ENCODE results near the gene JCAD. TPM values are rescaled to one million over a fixed set of nuclear protein-coding genes. Genes with fewer than 3 reads are reported as not detected.

Gene JCAD
- total and polyA plus RNA-seq, 2 experiments from 2014 or later: 0.78 to 2.1 TPM

- Histone ChIP-seq H3K9me2 (ENCODE audit: insufficient read depth) (no peaks in the 10 kb centered on the region), H4K20me1 (replicated peaks; ENCODE audit: insufficient read depth) (no peaks in the 10 kb centered on the region), H3K4me3 (no peak overlapping the region), H3K4me2 (no peak overlapping the region), H3K27ac (ENCODE audit: low read depth) (no peak overlapping the region), H2AFZ (no peak overlapping the region), H3F3A (replicated peaks; ENCODE audit: low read depth) (no peaks in the 10 kb centered on the region), H3K4me1 (ENCODE audit: insufficient read depth) (no peaks in the 10 kb centered on the region), H3K27me3 (ENCODE audit: insufficient read depth) (no peaks in the 10 kb centered on the region), H3K79me2 (replicated peaks; ENCODE audit: insufficient read depth) (no peaks in the 10 kb centered on the region), H3K36me3 (ENCODE audit: insufficient read depth) (no peaks in the 10 kb centered on the region)
- Mint-ChIP-seq H3K36me3 (ENCODE audit: low read depth) (no peaks in the 10 kb centered on the region), H3K4me3 (no peak overlapping the region), H3K27ac (no peak overlapping the region), H3K4me1 (peaks cover 7% of the 10 kb centered on the region; the same call in 2 of the 3 replicates), H3K27me3 (ENCODE audit: insufficient read depth, low read depth, poor library complexity) (peaks cover 5% of the 10 kb centered on the region), H3K9me3 (no peaks in the 10 kb centered on the region)
- DNase-seq (ENCODE audit: low spot score) (no peak), ATAC-seq (no peak)
- no peak for TF ChIP-seq POLR2AphosphoS5 (IDR thresholded peaks at IDR 0.05; ENCODE audit: low read depth)
- no peak for TF ChIP-seq JUNB (IDR thresholded peaks at IDR 0.05; ENCODE audit: unreplicated experiment)
- TF ChIP-seq ZNF331 (CRISPR knock-in tag; IDR thresholded peaks at IDR 0.05; ENCODE audit: low read depth): no peak
Measured at GRCh38 chr10:30017966-30018365, 41.4 kb downstream of the JCAD start.

- peak overlapping the region; percentile 19; the same call in 1 of the 2 replicates for H3K27ac Mint-ChIP-seq
- TF ChIP-seq EZH2 (IDR thresholded peaks at IDR 0.05; ENCODE audit: low read depth, unreplicated experiment): no peak
- TF ChIP-seq, protein P1, sequence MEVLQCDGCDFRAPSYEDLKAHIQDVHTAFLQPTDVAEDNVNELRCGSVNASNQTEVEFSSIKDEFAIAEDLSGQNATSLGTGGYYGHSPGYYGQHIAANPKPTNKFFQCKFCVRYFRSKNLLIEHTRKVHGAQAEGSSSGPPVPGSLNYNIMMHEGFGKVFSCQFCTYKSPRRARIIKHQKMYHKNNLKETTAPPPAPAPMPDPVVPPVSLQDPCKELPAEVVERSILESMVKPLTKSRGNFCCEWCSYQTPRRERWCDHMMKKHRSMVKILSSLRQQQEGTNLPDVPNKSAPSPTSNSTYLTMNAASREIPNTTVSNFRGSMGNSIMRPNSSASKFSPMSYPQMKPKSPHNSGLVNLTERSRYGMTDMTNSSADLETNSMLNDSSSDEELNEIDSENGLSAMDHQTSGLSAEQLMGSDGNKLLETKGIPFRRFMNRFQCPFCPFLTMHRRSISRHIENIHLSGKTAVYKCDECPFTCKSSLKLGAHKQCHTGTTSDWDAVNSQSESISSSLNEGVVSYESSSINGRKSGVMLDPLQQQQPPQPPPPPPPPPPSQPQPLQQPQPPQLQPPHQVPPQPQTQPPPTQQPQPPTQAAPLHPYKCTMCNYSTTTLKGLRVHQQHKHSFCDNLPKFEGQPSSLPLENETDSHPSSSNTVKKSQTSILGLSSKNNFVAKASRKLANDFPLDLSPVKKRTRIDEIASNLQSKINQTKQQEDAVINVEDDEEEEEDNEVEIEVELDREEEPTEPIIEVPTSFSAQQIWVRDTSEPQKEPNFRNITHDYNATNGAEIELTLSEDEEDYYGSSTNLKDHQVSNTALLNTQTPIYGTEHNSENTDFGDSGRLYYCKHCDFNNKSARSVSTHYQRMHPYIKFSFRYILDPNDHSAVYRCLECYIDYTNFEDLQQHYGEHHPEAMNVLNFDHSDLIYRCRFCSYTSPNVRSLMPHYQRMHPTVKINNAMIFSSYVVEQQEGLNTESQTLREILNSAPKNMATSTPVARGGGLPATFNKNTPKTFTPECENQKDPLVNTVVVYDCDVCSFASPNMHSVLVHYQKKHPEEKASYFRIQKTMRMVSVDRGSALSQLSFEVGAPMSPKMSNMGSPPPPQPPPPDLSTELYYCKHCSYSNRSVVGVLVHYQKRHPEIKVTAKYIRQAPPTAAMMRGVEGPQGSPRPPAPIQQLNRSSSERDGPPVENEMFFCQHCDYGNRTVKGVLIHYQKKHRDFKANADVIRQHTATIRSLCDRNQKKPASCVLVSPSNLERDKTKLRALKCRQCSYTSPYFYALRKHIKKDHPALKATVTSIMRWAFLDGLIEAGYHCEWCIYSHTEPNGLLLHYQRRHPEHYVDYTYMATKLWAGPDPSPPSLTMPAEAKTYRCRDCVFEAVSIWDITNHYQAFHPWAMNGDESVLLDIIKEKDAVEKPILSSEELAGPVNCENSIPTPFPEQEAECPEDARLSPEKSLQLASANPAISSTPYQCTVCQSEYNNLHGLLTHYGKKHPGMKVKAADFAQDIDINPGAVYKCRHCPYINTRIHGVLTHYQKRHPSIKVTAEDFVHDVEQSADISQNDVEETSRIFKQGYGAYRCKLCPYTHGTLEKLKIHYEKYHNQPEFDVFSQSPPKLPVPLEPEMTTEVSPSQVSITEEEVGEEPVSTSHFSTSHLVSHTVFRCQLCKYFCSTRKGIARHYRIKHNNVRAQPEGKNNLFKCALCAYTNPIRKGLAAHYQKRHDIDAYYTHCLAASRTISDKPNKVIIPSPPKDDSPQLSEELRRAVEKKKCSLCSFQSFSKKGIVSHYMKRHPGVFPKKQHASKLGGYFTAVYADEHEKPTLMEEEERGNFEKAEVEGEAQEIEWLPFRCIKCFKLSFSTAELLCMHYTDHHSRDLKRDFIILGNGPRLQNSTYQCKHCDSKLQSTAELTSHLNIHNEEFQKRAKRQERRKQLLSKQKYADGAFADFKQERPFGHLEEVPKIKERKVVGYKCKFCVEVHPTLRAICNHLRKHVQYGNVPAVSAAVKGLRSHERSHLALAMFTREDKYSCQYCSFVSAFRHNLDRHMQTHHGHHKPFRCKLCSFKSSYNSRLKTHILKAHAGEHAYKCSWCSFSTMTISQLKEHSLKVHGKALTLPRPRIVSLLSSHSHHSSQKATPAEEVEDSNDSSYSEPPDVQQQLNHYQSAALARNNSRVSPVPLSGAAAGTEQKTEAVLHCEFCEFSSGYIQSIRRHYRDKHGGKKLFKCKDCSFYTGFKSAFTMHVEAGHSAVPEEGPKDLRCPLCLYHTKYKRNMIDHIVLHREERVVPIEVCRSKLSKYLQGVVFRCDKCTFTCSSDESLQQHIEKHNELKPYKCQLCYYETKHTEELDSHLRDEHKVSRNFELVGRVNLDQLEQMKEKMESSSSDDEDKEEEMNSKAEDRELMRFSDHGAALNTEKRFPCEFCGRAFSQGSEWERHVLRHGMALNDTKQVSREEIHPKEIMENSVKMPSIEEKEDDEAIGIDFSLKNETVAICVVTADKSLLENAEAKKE (CRISPR knock-in tag; IDR thresholded peaks at IDR 0.05): no peak
- no peak for TF ChIP-seq JUNB (IDR thresholded peaks at IDR 0.05; ENCODE audit: unreplicated experiment)
- TF ChIP-seq EZH2phosphoT487 (IDR thresholded peaks at IDR 0.05; ENCODE audit: unreplicated experiment): no peak
- no peak for TF ChIP-seq POLR2AphosphoS5 (IDR thresholded peaks at IDR 0.05; ENCODE audit: low read depth)
- no peak for TF ChIP-seq ZNF331 (CRISPR knock-in tag; IDR thresholded peaks at IDR 0.05; ENCODE audit: low read depth)
- no peak for TF ChIP-seq STAT1 (IDR thresholded peaks at IDR 0.05; ENCODE audit: unreplicated experiment)
- TF ChIP-seq, protein P2, sequence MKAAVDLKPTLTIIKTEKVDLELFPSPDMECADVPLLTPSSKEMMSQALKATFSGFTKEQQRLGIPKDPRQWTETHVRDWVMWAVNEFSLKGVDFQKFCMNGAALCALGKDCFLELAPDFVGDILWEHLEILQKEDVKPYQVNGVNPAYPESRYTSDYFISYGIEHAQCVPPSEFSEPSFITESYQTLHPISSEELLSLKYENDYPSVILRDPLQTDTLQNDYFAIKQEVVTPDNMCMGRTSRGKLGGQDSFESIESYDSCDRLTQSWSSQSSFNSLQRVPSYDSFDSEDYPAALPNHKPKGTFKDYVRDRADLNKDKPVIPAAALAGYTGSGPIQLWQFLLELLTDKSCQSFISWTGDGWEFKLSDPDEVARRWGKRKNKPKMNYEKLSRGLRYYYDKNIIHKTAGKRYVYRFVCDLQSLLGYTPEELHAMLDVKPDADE (IDR thresholded peaks at IDR 0.05): no peak
- TF ChIP-seq NANOG (IDR thresholded peaks at IDR 0.05; ENCODE audit: borderline replicate concordance): no peak
- TF ChIP-seq ZNF114 (CRISPR knock-in tag; IDR thresholded peaks at IDR 0.05): no peak
- TF ChIP-seq, protein P3, sequence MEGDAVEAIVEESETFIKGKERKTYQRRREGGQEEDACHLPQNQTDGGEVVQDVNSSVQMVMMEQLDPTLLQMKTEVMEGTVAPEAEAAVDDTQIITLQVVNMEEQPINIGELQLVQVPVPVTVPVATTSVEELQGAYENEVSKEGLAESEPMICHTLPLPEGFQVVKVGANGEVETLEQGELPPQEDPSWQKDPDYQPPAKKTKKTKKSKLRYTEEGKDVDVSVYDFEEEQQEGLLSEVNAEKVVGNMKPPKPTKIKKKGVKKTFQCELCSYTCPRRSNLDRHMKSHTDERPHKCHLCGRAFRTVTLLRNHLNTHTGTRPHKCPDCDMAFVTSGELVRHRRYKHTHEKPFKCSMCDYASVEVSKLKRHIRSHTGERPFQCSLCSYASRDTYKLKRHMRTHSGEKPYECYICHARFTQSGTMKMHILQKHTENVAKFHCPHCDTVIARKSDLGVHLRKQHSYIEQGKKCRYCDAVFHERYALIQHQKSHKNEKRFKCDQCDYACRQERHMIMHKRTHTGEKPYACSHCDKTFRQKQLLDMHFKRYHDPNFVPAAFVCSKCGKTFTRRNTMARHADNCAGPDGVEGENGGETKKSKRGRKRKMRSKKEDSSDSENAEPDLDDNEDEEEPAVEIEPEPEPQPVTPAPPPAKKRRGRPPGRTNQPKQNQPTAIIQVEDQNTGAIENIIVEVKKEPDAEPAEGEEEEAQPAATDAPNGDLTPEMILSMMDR (conservative IDR thresholded peaks at IDR 0.05; ENCODE audit: low read depth in 2 of 2): no peak
Measured at GRCh38 chr10:30017556-30017955, 41.8 kb downstream of the JCAD start.

More at GRCh38 chr10:30017556-30017955, 41.8 kb downstream of the JCAD start:
- DNase-seq (ENCODE audit: low spot score) (no peak), ATAC-seq (no peak)
- Histone ChIP-seq H3K4me2 (no peak overlapping the region), H3K36me3 (ENCODE audit: insufficient read depth) (no peaks in the 10 kb centered on the region), H3F3A (replicated peaks; ENCODE audit: low read depth) (no peaks in the 10 kb centered on the region), H3K9me2 (ENCODE audit: insufficient read depth) (no peaks in the 10 kb centered on the region), H4K20me1 (replicated peaks; ENCODE audit: insufficient read depth) (no peaks in the 10 kb centered on the region), H2AFZ (no peak overlapping the region), H3K27ac (ENCODE audit: low read depth) (no peak overlapping the region), H3K27me3 (ENCODE audit: insufficient read depth) (no peaks in the 10 kb centered on the region), H3K4me3 (no peak overlapping the region), H3K4me1 (ENCODE audit: insufficient read depth) (no peaks in the 10 kb centered on the region), H3K79me2 (replicated peaks; ENCODE audit: insufficient read depth) (no peaks in the 10 kb centered on the region)
- Mint-ChIP-seq H3K4me3 (no peak overlapping the region), H3K27me3 (ENCODE audit: insufficient read depth, low read depth, poor library complexity) (peaks cover 5% of the 10 kb centered on the region), H3K36me3 (ENCODE audit: low read depth) (no peaks in the 10 kb centered on the region), H3K4me1 (peaks cover 7% of the 10 kb centered on the region; the same call in 2 of the 3 replicates), H3K9me3 (no peaks in the 10 kb centered on the region)

Measured in GM23338 (cell line).